Urinary bladder (tissue), 4 donors: Measurements from ENCODE around the gene DKK3. TPM values are rescaled to one million over a fixed set of nuclear protein-coding genes. Genes with fewer than 3 reads are reported as not detected.

Experiments
- DNase-seq: peaks from one replicate; pipeline ENCODE4 v3.0.0-alpha.2; 2015; ENCODE audit errors: extremely low spot score
- H3K27ac ChIP-seq: one replicate; pipeline ENCODE4 v1.5.1; 2013; ENCODE audit warnings: low read depth, mild to moderate bottlenecking, moderate library complexity
- H3K36me3 ChIP-seq: one replicate; pipeline ENCODE4 v1.6.1; 2013; ENCODE audit warnings: mild to moderate bottlenecking, moderate library complexity; ENCODE audit not compliant: insufficient read depth
- H3K4me1 ChIP-seq: one replicate; pipeline ENCODE4 v1.6.1; 2013; ENCODE audit warnings: mild to moderate bottlenecking, moderate library complexity; ENCODE audit not compliant: insufficient read depth
- H3K4me3 ChIP-seq: one replicate; pipeline ENCODE4 v1.5.1; 2013; ENCODE audit warnings: low read depth, low read length
- WGBS: extraction: QIAGEN DNeasy Blood & Tissue Kit; methylation state at CpG from one replicate; pipeline ENCODE4 v1.1.7; 2013; 5-methylcytosine and 5-hydroxymethylcytosine counted together
- polyA plus RNA-seq: library from polyadenylated mRNA; stranded (reverse); fragments of 200-250 nt; gene quantifications from one replicate; pipeline ENCODE4 v1.2.3, GENCODE V29; 2013
- total RNA-seq: library from RNA; depleted of rRNA; stranded (reverse); fragments of >200 nt; gene quantifications from one replicate; pipeline ENCODE4 v1.2.3, GENCODE V29; 2014
- donor health status: healthy with polysubstance abuse.
- donor health status: healthy.

The DKK3 gene
- total and polyA plus RNA-seq, 2 donors: 100 to 173 TPM

DNA sequence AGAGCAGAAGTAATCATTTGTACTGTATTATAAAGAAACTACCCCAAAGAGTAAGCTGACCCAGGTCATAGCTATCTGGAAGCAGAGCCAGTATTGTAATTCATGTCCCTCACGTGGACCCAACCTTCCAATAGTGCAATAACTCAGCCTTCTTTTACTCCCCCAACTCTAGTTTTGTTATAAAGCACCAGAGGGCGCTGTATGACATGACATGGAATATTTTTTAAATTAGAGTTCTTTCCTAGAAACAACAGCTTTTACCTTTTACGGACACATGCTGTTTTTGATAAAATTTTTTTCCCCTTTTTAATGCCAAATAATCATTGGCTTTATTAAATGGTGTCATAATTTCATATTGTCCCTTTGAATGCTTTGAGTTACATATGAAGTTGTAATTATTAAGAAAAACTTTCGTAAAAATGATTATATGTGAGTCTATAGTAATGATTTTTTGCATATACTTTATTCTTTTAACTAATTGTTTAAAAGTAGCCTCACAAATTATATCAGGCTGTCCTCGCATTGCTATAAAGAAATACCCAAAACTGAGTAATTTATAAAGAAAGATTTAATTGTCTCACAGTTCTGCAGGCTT, 76.9 kb downstream of the DKK3 start:
- H3K4me3 ChIP-seq: no peak overlapping the region
- 62% methylated on average over 5 of the region's 5 CpGs for WGBS
- peaks cover 4% of the 10 kb centered on the region for H3K36me3 ChIP-seq
- no peaks in the 10 kb centered on the region for H3K4me1 ChIP-seq
- no peak for DNase-seq
- no peak overlapping the region for H3K27ac ChIP-seq

DNA sequence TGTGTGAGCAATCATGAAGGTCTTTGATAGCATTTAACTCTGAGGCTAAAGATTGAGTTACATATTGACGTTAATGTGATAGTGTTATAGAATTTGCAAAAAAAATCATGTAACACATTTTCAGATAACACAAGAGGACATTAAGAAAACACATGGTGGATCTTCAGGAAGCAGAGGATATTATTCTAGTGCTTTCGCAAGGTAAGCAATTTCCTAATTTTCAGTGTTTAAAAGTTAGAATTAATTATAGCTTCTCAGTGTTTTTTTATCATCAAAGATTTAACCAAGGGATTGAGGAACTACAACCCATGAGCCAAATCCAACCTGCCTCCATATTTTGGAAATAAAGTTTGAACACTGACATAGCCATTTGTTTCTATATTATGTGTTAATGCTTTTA, 78.5 kb downstream of the DKK3 start:
- Histone ChIP-seq H3K4me1 (no peaks in the 10 kb centered on the region), H3K4me3 (no peak overlapping the region), H3K36me3 (peaks cover 7% of the 10 kb centered on the region), H3K27ac (no peak overlapping the region)
- DNase-seq: no peak
- WGBS: 88% methylated on average over 2 of the region's 2 CpGs

GRCh38 chr11:11923828-11924227, 84.6 kb downstream of the DKK3 start:
- no peak overlapping the region for H3K27ac ChIP-seq
- H3K4me1 ChIP-seq: no peaks in the 10 kb centered on the region
- no peak overlapping the region for H3K4me3 ChIP-seq
- H3K36me3 ChIP-seq: peaks cover 4% of the 10 kb centered on the region
- DNase-seq: no peak

DNA sequence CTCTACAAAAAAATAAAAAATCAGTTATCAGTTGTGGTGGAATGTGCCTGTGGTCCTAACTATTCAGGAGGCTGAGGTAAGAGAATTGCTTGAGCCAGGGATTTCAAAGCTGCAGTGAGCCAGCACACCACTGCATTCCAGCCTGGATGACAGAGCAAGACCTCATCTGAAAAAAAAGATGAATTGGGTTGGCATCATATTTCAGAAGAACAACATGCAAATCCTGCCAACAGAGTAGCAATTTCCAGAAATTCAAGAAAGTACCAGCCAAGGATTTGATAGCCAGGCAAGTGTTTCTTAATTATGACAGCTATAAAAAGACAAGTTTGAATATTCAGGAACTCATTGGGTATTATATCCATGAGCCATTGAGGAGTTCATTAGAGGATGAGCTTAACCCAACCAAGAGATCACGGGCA, 91.4 kb downstream of the DKK3 start:
- no peak for DNase-seq
- H3K4me3 ChIP-seq: no peak overlapping the region
- H3K27ac ChIP-seq: no peak overlapping the region
- 96% methylated on average over 1 of the region's 1 CpG for WGBS
- no peaks in the 10 kb centered on the region for H3K4me1 ChIP-seq
- H3K36me3 ChIP-seq: peaks cover 3% of the 10 kb centered on the region

DNA sequence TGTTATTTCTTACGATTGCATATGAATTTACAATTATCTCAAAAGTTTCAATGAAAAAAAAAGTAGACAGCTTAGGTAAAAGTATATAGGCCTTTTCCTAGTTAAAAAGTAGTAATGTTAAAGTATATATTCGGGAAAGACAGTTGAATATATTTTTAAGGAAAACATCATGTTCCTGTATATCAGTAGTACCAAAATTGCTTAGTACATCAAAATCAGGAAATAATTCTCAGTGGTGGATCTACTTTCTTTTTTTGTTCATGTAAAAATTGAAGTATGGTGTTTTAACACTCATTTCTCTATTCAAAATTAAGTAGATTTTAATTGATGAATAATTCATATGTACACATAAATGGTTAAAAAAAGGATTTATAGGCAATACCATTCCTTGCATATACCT, 92.8 kb downstream of the DKK3 start:
- peaks cover 3% of the 10 kb centered on the region for H3K36me3 ChIP-seq
- WGBS: 98% methylated on average over 2 of the region's 2 CpGs

GRCh38 chr11:11913395-11913794, 95.0 kb downstream of the DKK3 start:
- Histone ChIP-seq H3K36me3 (peaks cover 3% of the 10 kb centered on the region), H3K27ac (no peak overlapping the region), H3K4me1 (no peaks in the 10 kb centered on the region), H3K4me3 (no peak overlapping the region)
- DNase-seq: no peak
- 100% methylated on average over 1 of the region's 1 CpG for WGBS

More for the DNA sequence above, 92.8 kb downstream of the DKK3 start:
- no peaks in the 10 kb centered on the region for H3K4me1 ChIP-seq
- no peak overlapping the region for H3K4me3 ChIP-seq
- no peak for DNase-seq
- H3K27ac ChIP-seq: no peak overlapping the region

Other genes starting within 250 kb of the DKK3 start
- 170 TPM for gene USP47, start 166.7 kb downstream of the DKK3 start, total RNA-seq
- gene USP47, start 166.7 kb downstream of the DKK3 start, polyA plus RNA-seq: 37.6 TPM
- 42.5 TPM for gene MICAL2, start 102.0 kb upstream of the DKK3 start, total RNA-seq
- gene MICAL2, start 102.0 kb upstream of the DKK3 start, polyA plus RNA-seq: 44.1 TPM